ENCODE data around the gene ADCY5.

Gene ADCY5

GRCh38 chr3:123287962-123288302 is 161.0 kb downstream of the ADCY5 start:
- TF ChIP-seq CTCF (IDR thresholded peaks at IDR 0.05; ENCODE audit: low read depth, low read length, missing control alignments), result no peak
- H3K4me3 ChIP-seq (ENCODE audit: low read depth, low read length), result no peak overlapping the region
- DNase-seq (ENCODE audit: low read depth), result no peak

GRCh38 chr3:123287051-123287961 is 161.6 kb downstream of the ADCY5 start:
- no peak for TF ChIP-seq CTCF (IDR thresholded peaks at IDR 0.05; ENCODE audit: low read depth, low read length, missing control alignments)
- no peak overlapping the region for H3K4me3 ChIP-seq (ENCODE audit: low read depth, low read length)
- DNase-seq (ENCODE audit: low read depth), result no peak

GRCh38 chr3:123286308-123287023 is 162.4 kb downstream of the ADCY5 start:
- peak; percentile 94 for TF ChIP-seq CTCF (IDR thresholded peaks at IDR 0.05; ENCODE audit: low read depth, low read length, missing control alignments)
- peak; percentile 8 for DNase-seq (ENCODE audit: low read depth)

GRCh38 chr3:123285931-123286307 is 163.0 kb downstream of the ADCY5 start:
- no peak for TF ChIP-seq CTCF (IDR thresholded peaks at IDR 0.05; ENCODE audit: low read depth, low read length, missing control alignments)
- no peak for DNase-seq (ENCODE audit: low read depth)
- H3K4me3 ChIP-seq (ENCODE audit: low read depth, low read length), result no peak overlapping the region

More at GRCh38 chr3:123286308-123287023, 162.4 kb downstream of the ADCY5 start:
- no peak overlapping the region for H3K4me3 ChIP-seq (ENCODE audit: low read depth, low read length)

GRCh38 chr3:123285479-123285878 is 163.4 kb downstream of the ADCY5 start:
- no peak for TF ChIP-seq CTCF (IDR thresholded peaks at IDR 0.05; ENCODE audit: low read depth, low read length, missing control alignments)
- no peak for DNase-seq (ENCODE audit: low read depth)

GRCh38 chr3:123285066-123285465 is 163.8 kb downstream of the ADCY5 start:
- TF ChIP-seq CTCF (IDR thresholded peaks at IDR 0.05; ENCODE audit: low read depth, low read length, missing control alignments), result no peak
- H3K4me3 ChIP-seq (ENCODE audit: low read depth, low read length), result no peak overlapping the region
- DNase-seq (ENCODE audit: low read depth), result no peak

More at GRCh38 chr3:123285479-123285878, 163.4 kb downstream of the ADCY5 start:
- H3K4me3 ChIP-seq (ENCODE audit: low read depth, low read length), result no peak overlapping the region

Data from GM12864 (cell line).